Hematopoietic multipotent progenitor cell treated with erythropoietin and hydrocortisone succinate and interleukin-3 and kit ligand, for 17 days (in vitro differentiated cells): ENCODE data around the gene OR10A2.
"Not testable (repeated sequence)": the region's sequence is repeated elsewhere in the genome, so short reads cannot be mapped to it uniquely, and the experiment has no call there.

ENCODE experiments used
- DNase-seq: peaks from one replicate; pipeline ENCODE4 v3.0.0-alpha.2; 2015; ENCODE audit warnings: low spot score

Gene OR10A2

GRCh38 chr11:6888830-6889229 is 26.0 kb downstream of the OR10A2 start:
- no peak for DNase-seq

GRCh38 chr11:6889835-6890234 is 27.0 kb downstream of the OR10A2 start:
- DNase-seq: no peak

- no peak for DNase-seq
Measured at GRCh38 chr11:6892400-6892799, 29.5 kb downstream of the OR10A2 start, which contains the start of gene OR2D2. OR2D2 (minus strand) TSS chr11:6892500; CDS start chr11:6892500, 0 bp downstream.

GRCh38 chr11:6894097-6894496 is 31.2 kb downstream of the OR10A2 start:
- DNase-seq: no peak

GRCh38 chr11:6895010-6895409 is 32.2 kb downstream of the OR10A2 start:
- DNase-seq: no peak

- no peak for DNase-seq
Measured at GRCh38 chr11:6898911-6899310, 36.1 kb downstream of the OR10A2 start.

- no peak for DNase-seq
Measured at GRCh38 chr11:6900327-6900999, 37.6 kb downstream of the OR10A2 start.

- not testable (repeated sequence) for DNase-seq
Measured at GRCh38 chr11:6904804-6905203, 41.9 kb downstream of the OR10A2 start.

GRCh38 chr11:6911378-6911777 is 48.5 kb downstream of the OR10A2 start:
- DNase-seq: no peak

- no peak for DNase-seq
Measured at GRCh38 chr11:6911948-6912347, 49.1 kb downstream of the OR10A2 start.

GRCh38 chr11:6919698-6920097 is 56.8 kb downstream of the OR10A2 start:
- DNase-seq: no peak

- no peak for DNase-seq
Measured at GRCh38 chr11:6920702-6921101, 57.8 kb downstream of the OR10A2 start, which contains the start of gene OR2D3. OR2D3 (plus strand) TSS chr11:6921002; CDS start chr11:6921002, 0 bp downstream.
